ENCODE measurements around the gene CXCL5.
"Not testable (repeated sequence)": the region's sequence is repeated elsewhere in the genome, so short reads cannot be mapped to it uniquely, and the experiment has no call there.

CXCL5 gene

DNA sequence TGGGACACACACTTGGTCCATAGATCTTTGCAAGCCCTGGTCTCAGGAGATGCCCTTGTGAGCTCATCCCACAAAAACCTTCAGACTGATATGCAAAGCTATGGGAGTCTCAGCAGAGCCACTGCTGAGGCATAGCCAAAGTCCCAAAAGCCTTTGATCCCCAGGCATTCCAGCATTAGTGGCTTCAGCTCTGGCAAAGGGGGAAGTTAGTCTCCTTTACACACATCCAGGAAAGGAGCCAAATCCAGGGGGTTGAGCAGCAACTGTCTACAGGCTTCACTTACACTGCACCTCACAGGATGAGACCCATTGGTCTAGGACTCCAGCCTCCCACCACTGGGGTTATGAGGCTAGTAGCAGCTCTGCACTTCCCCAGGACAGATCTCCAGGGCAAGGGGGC, 30.6 kb downstream of the CXCL5 start:
- no peak for DNase-seq

DNA sequence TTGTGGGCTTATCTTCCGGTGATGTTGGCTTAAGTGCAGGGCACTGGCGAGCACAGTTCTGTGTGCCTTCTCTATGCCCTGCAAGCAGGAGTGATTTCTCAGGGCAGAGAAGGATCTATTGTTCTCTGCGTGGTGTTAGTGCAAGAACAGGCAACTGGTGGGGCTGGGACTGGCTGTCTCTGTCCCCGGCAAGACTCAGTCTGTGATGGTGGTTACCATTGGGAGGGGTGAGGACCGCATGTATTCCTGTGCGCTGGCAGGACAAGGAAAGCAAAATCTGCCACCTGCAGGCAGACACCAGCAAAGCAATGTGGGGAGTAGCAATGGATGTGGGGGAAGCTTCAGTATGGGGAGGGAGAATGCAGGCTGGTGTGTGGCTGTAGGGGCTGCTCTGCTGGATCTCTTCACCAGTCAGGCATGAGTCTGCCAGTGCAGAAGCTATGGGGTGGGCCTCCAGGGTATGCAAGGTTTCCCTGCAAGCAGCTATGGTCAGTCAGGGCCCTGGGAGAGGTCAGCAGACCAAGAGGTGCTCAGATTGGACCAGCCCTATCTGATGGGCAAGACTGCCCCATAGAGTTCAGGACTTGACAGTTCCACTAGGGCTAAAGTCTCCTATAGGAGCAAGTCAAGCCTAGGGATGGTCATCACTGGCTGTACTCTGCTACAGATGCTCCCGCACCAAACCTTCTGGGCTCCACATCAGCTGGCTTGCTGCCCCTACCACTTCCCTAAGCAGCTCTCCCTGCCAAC, 33.4 kb downstream of the CXCL5 start:
- no peak for DNase-seq

- no peak for DNase-seq
These were observed 35.8 kb downstream of the CXCL5 start for GRCh38 chr4:73962724-73963123.

- not testable (repeated sequence) for DNase-seq
These were observed 39.4 kb downstream of the CXCL5 start for GRCh38 chr4:73959041-73959440.

DNA sequence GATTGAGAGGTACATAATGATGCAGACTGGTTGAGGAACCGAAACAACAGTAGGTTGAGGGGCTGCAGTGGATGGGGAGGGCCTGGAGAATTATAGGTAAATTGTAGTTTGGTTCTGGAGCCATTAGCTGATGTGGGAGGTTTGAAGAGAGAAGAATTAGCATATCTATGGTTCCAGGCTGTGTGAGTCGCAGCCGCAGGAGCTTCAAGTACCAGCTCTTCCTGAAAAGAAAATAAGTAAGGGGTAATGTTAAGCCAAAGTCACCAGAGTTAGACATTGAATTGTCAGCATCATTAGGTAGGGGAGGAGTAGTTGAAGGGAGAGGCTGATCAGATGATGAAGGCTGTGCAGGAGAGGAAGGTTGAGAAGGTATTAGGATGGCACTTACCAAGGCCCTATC, 46.1 kb downstream of the CXCL5 start:
- no peak for DNase-seq

GRCh38 chr4:73950376-73950920, 48.0 kb downstream of the CXCL5 start:
- DNase-seq = not testable (repeated sequence)

DNA sequence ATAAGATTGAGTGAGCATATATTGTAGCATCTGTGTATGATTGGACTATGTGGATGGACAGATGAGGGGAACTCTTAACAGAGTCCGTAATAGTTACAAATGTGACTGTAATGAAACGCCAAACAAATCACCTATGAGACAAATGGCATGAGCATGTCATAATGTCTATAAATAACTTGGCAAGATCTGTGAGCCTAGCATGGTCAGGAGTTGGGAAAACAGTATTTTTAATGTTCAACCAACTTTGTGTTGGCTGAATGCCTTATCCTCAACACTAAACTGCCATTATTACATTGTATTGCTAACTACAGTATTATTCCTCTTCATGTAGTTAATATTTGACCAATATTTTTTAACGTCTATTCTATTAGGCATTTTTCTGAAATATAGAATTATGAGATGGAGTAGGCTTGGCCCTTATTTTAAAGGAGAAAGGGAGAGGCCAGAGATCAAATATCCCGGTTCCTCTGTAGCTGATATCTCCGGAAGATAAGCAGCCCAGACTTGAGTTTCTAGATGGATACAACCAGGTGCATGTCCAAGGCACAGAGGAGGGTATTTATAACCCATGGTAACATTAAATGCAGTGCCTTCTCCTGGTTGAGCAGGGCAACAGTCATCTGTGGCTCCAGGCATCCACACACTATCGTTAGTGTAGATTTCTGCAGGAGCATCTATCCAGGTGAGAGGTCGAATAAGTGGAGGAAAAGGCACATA, 49.3 kb downstream of the CXCL5 start:
- no peak for DNase-seq

DNA sequence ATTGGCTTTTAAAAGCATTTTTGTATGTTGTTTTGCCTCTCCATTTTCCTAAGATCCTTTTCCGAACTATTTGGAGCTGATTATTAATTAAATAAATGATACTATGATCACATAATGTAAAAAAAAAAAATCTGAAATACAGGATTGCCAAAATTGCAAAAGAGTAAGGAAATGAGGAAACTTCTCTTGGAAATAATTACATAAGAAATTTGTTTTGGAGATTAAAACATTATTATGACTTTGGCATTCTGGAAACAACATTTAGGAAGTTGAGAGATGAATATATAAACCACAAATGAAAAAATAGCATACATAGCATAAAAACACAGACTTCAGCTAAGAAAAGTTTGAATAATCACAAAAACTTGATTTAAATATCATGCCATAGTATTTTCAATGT, 50.2 kb downstream of the CXCL5 start:
- DNase-seq = no peak

DNA sequence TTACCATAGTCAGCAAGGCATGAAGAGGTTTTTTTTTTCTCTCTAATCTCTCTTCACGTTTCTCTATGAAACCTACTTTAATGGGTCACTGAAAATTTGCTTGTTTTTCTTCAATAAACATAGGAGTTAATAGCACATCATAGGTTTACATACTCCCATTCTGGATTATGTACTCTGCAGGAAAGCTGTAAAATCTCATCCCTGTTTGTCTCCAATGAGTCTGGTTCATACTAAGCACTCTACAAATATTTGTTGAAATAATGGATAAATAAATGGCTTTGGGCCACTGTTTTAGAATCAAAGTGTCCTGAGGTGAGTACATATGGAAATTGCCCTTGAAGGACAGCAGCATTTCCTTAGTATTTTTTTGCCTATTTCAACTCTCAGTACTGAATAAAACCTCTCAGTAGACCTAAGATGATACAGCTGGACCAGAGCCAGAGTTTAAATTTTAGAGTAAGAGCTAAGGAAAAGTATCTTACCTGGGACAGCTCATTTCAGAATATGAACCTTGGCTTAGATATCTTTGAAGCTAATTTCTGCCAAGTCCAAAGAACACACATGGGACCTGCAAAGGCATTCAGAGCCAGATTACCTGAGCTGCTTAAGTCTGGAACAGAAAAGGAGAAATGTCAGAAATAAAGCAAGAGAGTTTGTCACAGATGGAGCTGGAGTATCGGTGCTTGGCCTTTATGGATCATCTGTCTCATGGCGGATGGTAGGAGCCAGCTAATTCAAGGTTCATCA, 51.1 kb downstream of the CXCL5 start:
- DNase-seq = no peak

- no peak for DNase-seq
These were observed 52.6 kb downstream of the CXCL5 start for GRCh38 chr4:73945674-73946449.

All from effector CD4-positive, alpha-beta T cell (primary cell).